HepG2 (cell line): ENCODE measurements around the gene STKLD1.

Experiments used
- CTCF ChIP-seq: sonication (generic); formaldehyde crosslinking; IDR thresholded peaks from 2 replicates; pipeline ENCODE4 v1.5.0; 2020; ENCODE audit warnings: mild to moderate bottlenecking, missing genetic modification reagents, moderate library complexity
- EP300 ChIP-seq, 3 experiments: sonication (generic) in 1 of 3; formaldehyde crosslinking in 1 of 3; IDR thresholded peaks; 2 replicates each; pipeline versions ENCODE4 v1.5.1 to v1.6.1; 2011 to 2020; ENCODE audit warnings: low read depth in 2 of 3, low read length in 2 of 3, borderline replicate concordance in 1 of 3, improper control_type of control experiment in 1 of 3, mild to moderate bottlenecking in 1 of 3, missing genetic modification reagents in 1 of 3, moderate library complexity in 1 of 3
- ETV6 ChIP-seq: sonication (generic); formaldehyde crosslinking; conservative IDR thresholded peaks from 2 replicates; pipeline ENCODE4 v1.4.0; 2020; ENCODE audit warnings: missing genetic modification reagents
- IKZF1 ChIP-seq: fragments of 450-650 bp; IDR thresholded peaks from 2 replicates; pipeline ENCODE4 v1.7.1; 2016
- JUND ChIP-seq: sonication (generic); formaldehyde crosslinking; IDR thresholded peaks from 2 replicates; pipeline ENCODE4 v1.8.0; 2022; ENCODE audit warnings: mild to moderate bottlenecking, missing genetic modification reagents
- POLR2AphosphoS2 ChIP-seq: IDR thresholded peaks from 2 replicates; pipeline ENCODE4 v1.6.1; 2011; ENCODE audit warnings: low read depth, low read length, improper control_type of control experiment
- YY1 ChIP-seq: IDR thresholded peaks from 2 replicates; pipeline ENCODE4 v1.6.1; 2011; ENCODE audit warnings: low read length, low read depth, moderate library complexity, mild to moderate bottlenecking; ENCODE audit not compliant: insufficient read depth, insufficient replicate concordance

- TF ChIP-seq IKZF1 (no peak), CTCF (no peak), POLR2AphosphoS2 (no peak), JUND (no peak), YY1 (no peak), ETV6 (CRISPR knock-in tag) (no peak), EP300 (IDR thresholded peaks at IDR 0.05; ENCODE audit: low read depth in 2 of 2, low read length in 2 of 2) (no peak), EP300 (CRISPR knock-in tag; IDR thresholded peaks at IDR 0.05; ENCODE audit: borderline replicate concordance) (no peak)
These were observed 60.5 kb downstream of the STKLD1 start for GRCh38 chr9:133436681-133437080.
